HepG2 (cell line): ENCODE data around the gene NPB. TPM values are rescaled to one million over a fixed set of nuclear protein-coding genes. Genes with fewer than 3 reads are reported as not detected.

ENCODE experiments used
- BHLHE40 ChIP-seq: IDR thresholded peaks from 2 replicates; pipeline ENCODE4 v1.6.1; 2011; ENCODE audit warnings: low read length, improper control_type of control experiment
- BRCA1 ChIP-seq: sonication (generic); formaldehyde crosslinking; IDR thresholded peaks from 2 replicates; pipeline ENCODE4 v1.4.0; 2020; ENCODE audit warnings: missing genetic modification reagents
- CENPBD1 ChIP-seq: sonication (generic); formaldehyde crosslinking; IDR thresholded peaks from 2 replicates; pipeline ENCODE4 v1.8.0; 2022; ENCODE audit warnings: missing genetic modification reagents, low read depth, mild to moderate bottlenecking, borderline replicate concordance
- DR1 ChIP-seq: sonication (generic); formaldehyde crosslinking; IDR thresholded peaks from 2 replicates; pipeline ENCODE4 v1.8.0; 2021; ENCODE audit warnings: mild to moderate bottlenecking, missing genetic modification reagents, inconsistent platforms
- IKZF4 ChIP-seq: sonication (generic); formaldehyde crosslinking; IDR thresholded peaks from 2 replicates; pipeline ENCODE4 v1.5.1; 2020; ENCODE audit warnings: borderline replicate concordance, mild to moderate bottlenecking, low read depth, missing genetic modification reagents; ENCODE audit errors: not compliant biosample characterization
- KAT7 ChIP-seq: IDR thresholded peaks from 2 replicates; pipeline ENCODE4 v1.6.1; 2018; ENCODE audit warnings: borderline replicate concordance, missing compliant biosample characterization
- MLLT10 ChIP-seq: sonication (generic); formaldehyde crosslinking; IDR thresholded peaks from 2 replicates; pipeline ENCODE4 v1.4.0; 2020; ENCODE audit warnings: missing genetic modification reagents
- PAWR ChIP-seq: sonication (generic); formaldehyde crosslinking; IDR thresholded peaks from 2 replicates; pipeline ENCODE4 v1.4.0; 2020; ENCODE audit warnings: missing genetic modification reagents, mild to moderate bottlenecking, borderline replicate concordance
- RXRA ChIP-seq: sonication (generic); formaldehyde crosslinking; IDR thresholded peaks from 2 replicates; pipeline ENCODE4 v1.5.1; 2020; ENCODE audit warnings: missing genetic modification reagents
- SETDB1 ChIP-seq: sonication (generic); formaldehyde crosslinking; IDR thresholded peaks from 2 replicates; pipeline ENCODE4 v1.5.1; 2020; ENCODE audit warnings: missing genetic modification reagents, mild to moderate bottlenecking, borderline replicate concordance
- SIX4 ChIP-seq: sonication (generic); formaldehyde crosslinking; IDR thresholded peaks from 2 replicates; pipeline ENCODE4 v1.4.0; 2020; ENCODE audit warnings: missing genetic modification reagents
- SSRP1 ChIP-seq: IDR thresholded peaks from 2 replicates; pipeline ENCODE4 v1.6.1; 2016; ENCODE audit warnings: control low read depth
- TFDP1 ChIP-seq: IDR thresholded peaks from 2 replicates; pipeline ENCODE4 v1.6.1; 2016; ENCODE audit warnings: missing compliant biosample characterization, missing genetic modification reagents, borderline replicate concordance
- ZBTB2 ChIP-seq: sonication (generic); formaldehyde crosslinking; IDR thresholded peaks from 2 replicates; pipeline ENCODE4 v1.8.0; 2022; ENCODE audit warnings: low read depth, missing genetic modification reagents
- ZBTB39 ChIP-seq: sonication (generic); formaldehyde crosslinking; IDR thresholded peaks from 2 replicates; pipeline ENCODE4 v1.5.0; 2020; ENCODE audit warnings: missing genetic modification reagents
- ZBTB44 ChIP-seq: sonication (generic); formaldehyde crosslinking; IDR thresholded peaks from 2 replicates; pipeline ENCODE4 v1.4.0; 2020; ENCODE audit warnings: missing genetic modification reagents
- ZEB1 ChIP-seq: IDR thresholded peaks from 2 replicates; pipeline ENCODE4 v1.6.1; 2012; ENCODE audit warnings: mild to moderate bottlenecking, low read depth, inconsistent platforms; ENCODE audit not compliant: insufficient replicate concordance
- ZNF710 ChIP-seq: sonication (generic); formaldehyde crosslinking; IDR thresholded peaks from 2 replicates; pipeline ENCODE4 v1.5.0; 2020; ENCODE audit warnings: mild to moderate bottlenecking, missing genetic modification reagents, borderline replicate concordance
- ZNF850 ChIP-seq: sonication (generic); formaldehyde crosslinking; conservative IDR thresholded peaks from 2 replicates; pipeline ENCODE4 v1.9.0; 2021; ENCODE audit warnings: mild to moderate bottlenecking, missing genetic modification reagents
- polyA plus RNA-seq, 8 experiments: library from polyadenylated mRNA; depleted of rRNA in 3 of 8; stranded (reverse) in 7 of 8; unstranded in 1 of 8; fragments of >200 nt; fragmentation: Illumina TruSeq in 4 of 8; extraction: Trizol in 4 of 8; gene quantifications; 2 replicates each; pipeline versions ENCODE4 v1.2.1 to v1.2.3, GENCODE V29; 2011 to 2016; ENCODE audit warnings: low read depth in 4 of 8, missing spikeins in 1 of 8, mixed read lengths in 1 of 8; ENCODE audit not compliant: insufficient read depth in 1 of 8
- total RNA-seq, 5 experiments: library from RNA; depleted of rRNA; stranded (reverse); fragments of >200 nt; fragmentation: Illumina TruSeq; extraction: Trizol; gene quantifications; 2 replicates each; pipeline ENCODE4 v1.2.3, GENCODE V29; 2016; ENCODE audit warnings: low read depth in 1 of 5

Gene NPB
- total and polyA plus RNA-seq, 2 of the 13 experiments (the other 11 are each of a cell fraction or from before 2014, with no cell fraction given), result 0.11 to 0.93 TPM

GRCh38 chr17:81871387-81872230 is 30.4 kb upstream of the NPB start (continued):
- no peak for TF ChIP-seq PAWR (CRISPR knock-in tag)
- peak; percentile 89 for TF ChIP-seq ZNF710 (CRISPR knock-in tag)
- peak; percentile 96 for TF ChIP-seq TFDP1
- no peak for TF ChIP-seq SETDB1 (CRISPR knock-in tag)
- TF ChIP-seq ZBTB2 (CRISPR knock-in tag), result peak; percentile 49
- TF ChIP-seq BHLHE40, result peak; percentile 99
- no peak for TF ChIP-seq ZEB1
- TF ChIP-seq SIX4 (CRISPR knock-in tag), result peak; percentile 75; the same call in 1 of the 2 replicates
- TF ChIP-seq KAT7 (CRISPR knock-in tag), result peak; percentile 79; the same call in 1 of the 2 replicates
- 0 out of 2 replicates have a peak, but pooled peaks have one; percentile 47 for TF ChIP-seq MLLT10 (CRISPR knock-in tag)
- TF ChIP-seq RXRA (CRISPR knock-in tag), result peak; percentile 67; the same call in 1 of the 2 replicates
- 0 out of 2 replicates have a peak, but pooled peaks have one; percentile 66 for TF ChIP-seq DR1
- TF ChIP-seq BRCA1 (CRISPR knock-in tag), result no peak; the same call in 1 of the 2 replicates
- peak; percentile 9; the same call in 1 of the 2 replicates for TF ChIP-seq SSRP1 (CRISPR knock-in tag)
- no peak; the same call in 1 of the 2 replicates for TF ChIP-seq CENPBD1 (CRISPR knock-in tag)
- peak; percentile 90 for TF ChIP-seq IKZF4 (CRISPR knock-in tag)
- TF ChIP-seq ZBTB39 (CRISPR knock-in tag), result peak; percentile 43; the same call in 1 of the 2 replicates
- TF ChIP-seq ZBTB44 (CRISPR knock-in tag), result peak; percentile 92
- TF ChIP-seq ZNF850 (CRISPR knock-in tag), result no peak
